GM12801 (cell line): Measurements from ENCODE around the gene ARAP2.

Source experiments
- TF ChIP-seq, protein P1 (sequence below): IDR thresholded peaks from one replicate; pipeline ENCODE4 v1.5.1; 2011; ENCODE audit warnings: control low read depth; ENCODE audit not compliant: insufficient read length; ENCODE audit errors: extremely low read depth

Gene ARAP2

DNA sequence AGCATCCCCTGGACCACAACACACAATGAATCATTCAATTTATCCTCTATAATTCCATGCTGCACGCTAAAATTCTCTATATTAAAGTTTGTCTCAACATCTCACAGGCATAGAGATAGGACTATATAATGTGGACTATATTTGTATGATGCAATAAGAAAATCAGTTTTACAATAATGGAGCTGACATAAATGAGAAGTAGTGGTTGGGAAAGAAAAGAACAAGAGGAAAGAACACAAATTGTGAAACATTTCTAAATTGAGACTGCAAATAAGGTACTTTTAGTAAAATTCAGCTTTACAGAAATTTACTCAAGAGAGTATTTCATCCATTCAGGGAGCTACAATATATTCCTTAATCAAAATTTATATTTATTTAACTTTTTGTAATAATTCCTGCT, 120.4 kb downstream of the ARAP2 start:
- TF ChIP-seq, protein P1, sequence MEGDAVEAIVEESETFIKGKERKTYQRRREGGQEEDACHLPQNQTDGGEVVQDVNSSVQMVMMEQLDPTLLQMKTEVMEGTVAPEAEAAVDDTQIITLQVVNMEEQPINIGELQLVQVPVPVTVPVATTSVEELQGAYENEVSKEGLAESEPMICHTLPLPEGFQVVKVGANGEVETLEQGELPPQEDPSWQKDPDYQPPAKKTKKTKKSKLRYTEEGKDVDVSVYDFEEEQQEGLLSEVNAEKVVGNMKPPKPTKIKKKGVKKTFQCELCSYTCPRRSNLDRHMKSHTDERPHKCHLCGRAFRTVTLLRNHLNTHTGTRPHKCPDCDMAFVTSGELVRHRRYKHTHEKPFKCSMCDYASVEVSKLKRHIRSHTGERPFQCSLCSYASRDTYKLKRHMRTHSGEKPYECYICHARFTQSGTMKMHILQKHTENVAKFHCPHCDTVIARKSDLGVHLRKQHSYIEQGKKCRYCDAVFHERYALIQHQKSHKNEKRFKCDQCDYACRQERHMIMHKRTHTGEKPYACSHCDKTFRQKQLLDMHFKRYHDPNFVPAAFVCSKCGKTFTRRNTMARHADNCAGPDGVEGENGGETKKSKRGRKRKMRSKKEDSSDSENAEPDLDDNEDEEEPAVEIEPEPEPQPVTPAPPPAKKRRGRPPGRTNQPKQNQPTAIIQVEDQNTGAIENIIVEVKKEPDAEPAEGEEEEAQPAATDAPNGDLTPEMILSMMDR: no peak

- TF ChIP-seq, protein P1: no peak
These were observed 129.0 kb downstream of the ARAP2 start for GRCh38 chr4:36115312-36115711.

- TF ChIP-seq, protein P1: no peak
These were observed 133.1 kb downstream of the ARAP2 start for GRCh38 chr4:36111172-36111571.

DNA sequence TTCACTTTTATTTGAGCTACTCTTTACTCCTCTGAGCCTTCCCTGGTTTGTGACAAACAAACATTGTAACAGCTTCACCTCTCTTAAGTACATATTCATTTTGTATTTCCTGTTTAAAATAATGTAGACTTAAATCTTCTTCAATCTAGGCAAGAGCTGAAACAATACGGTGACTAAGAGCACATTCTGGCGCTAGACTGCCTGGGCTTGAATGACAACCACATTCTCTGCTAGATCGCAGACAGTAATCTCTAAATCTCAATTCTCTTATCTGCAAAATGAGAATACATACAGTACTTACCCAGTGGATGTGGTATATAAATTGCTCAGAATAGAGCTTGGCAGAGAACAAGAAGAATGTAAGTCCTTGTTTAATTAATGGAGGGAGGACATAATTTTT, 144.8 kb downstream of the ARAP2 start:
- TF ChIP-seq, protein P1: no peak

DNA sequence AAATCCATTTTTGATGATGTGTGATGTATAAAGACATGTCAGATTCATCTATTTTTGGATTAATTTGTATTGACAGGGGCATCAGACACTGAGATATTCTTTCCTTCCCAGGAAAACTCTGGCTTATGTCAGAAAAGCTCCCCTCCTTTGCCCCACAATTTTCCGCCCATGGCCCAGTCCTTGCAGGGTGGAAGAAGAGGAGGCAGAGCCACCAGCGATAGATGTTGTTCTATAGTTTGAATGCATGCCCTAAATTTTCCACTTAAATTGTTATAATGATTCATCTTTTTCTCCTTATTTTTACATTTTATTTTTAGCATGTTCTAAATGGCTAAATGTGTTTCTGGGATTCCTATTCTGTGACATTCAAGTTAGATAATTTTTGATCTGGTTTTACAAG, 149.3 kb downstream of the ARAP2 start:
- TF ChIP-seq, protein P1: no peak

GRCh38 chr4:36091997-36092396, 152.3 kb downstream of the ARAP2 start:
- TF ChIP-seq, protein P1: no peak

- TF ChIP-seq, protein P1: no peak
These were observed 155.8 kb downstream of the ARAP2 start for GRCh38 chr4:36088542-36088941.

DNA sequence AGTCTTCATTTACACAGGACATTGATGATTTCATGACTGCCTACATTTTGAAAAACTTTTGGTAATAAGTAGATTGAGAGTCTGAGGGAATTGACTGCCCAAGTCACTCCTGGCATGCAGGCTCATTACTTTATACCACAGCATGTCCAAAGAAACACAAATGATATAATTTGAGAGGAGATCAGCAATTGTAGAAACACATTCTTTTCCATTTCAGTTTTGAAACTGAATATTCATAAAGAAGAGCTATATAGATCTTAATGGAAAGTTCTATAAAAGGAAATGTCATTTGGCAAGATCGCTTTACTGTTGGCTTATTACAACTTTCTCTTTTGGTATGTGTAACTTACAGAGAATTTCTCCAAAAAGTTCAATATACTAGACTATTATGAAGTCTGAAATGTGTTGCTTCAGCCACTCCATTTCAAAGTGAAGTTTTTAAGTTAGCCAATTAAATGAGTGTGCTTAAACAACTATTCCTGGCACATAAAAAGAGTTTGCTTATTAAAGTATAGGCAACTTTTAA, 158.0 kb downstream of the ARAP2 start:
- TF ChIP-seq, protein P1: no peak
